ENCODE results near the gene NUDT3. TPM values are rescaled to one million over a fixed set of nuclear protein-coding genes. Genes with fewer than 3 reads are reported as not detected.

The NUDT3 gene
- total and polyA plus RNA-seq, 9 of the 15 experiments (the other 6 are each of a cell fraction or from before 2014, with no cell fraction given) = 5.4 to 81.2 (median 56.4) TPM

GRCh38 chr6:34236443-34237315 is 155.8 kb downstream of the NUDT3 start, which contains the start of gene HMGA1 (continued):
- TF ChIP-seq ELK1 (CRISPR knock-in tag; IDR thresholded peaks at IDR 0.05) = no peak
- no peak for TF ChIP-seq TRIM24 (IDR thresholded peaks at IDR 0.05)
- peak; percentile 64; the same call in 1 of the 2 replicates for TF ChIP-seq RUNX1 (IDR thresholded peaks at IDR 0.05; ENCODE audit: low read depth)
- TF ChIP-seq ZBTB7A (IDR thresholded peaks at IDR 0.05; ENCODE audit: borderline replicate concordance, control insufficient read depth, low read depth, low read length) = peak; percentile 94; the same call in 1 of the 2 replicates
- TF ChIP-seq XRCC3 (IDR thresholded peaks at IDR 0.05) = no peak
- no peak for TF ChIP-seq ELF2 (CRISPR knock-in tag; IDR thresholded peaks at IDR 0.05)
- no peak for TF ChIP-seq ZNF583 (CRISPR knock-in tag; IDR thresholded peaks at IDR 0.05)
- TF ChIP-seq RBBP5 (IDR thresholded peaks at IDR 0.05; ENCODE audit: borderline replicate concordance, insufficient read depth, low read length, poor library complexity, severe bottlenecking) = peak; percentile 41
- TF ChIP-seq PHF20 (IDR thresholded peaks at IDR 0.05; ENCODE audit: partially characterized antibody) = peak; percentile 60
- no peak for TF ChIP-seq NCOA4 (IDR thresholded peaks at IDR 0.05; ENCODE audit: partially characterized antibody)
- TF ChIP-seq KDM2B (CRISPR knock-in tag; IDR thresholded peaks at IDR 0.05) = 0 out of 2 replicates have a peak, but pooled peaks have one; percentile 34
- TF ChIP-seq, protein P1, sequence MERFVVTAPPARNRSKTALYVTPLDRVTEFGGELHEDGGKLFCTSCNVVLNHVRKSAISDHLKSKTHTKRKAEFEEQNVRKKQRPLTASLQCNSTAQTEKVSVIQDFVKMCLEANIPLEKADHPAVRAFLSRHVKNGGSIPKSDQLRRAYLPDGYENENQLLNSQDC (CRISPR knock-in tag; IDR thresholded peaks at IDR 0.05) = peak; percentile 95
- TF ChIP-seq NBN (IDR thresholded peaks at IDR 0.05; ENCODE audit: low read depth) = no peak
- TF ChIP-seq L3MBTL2 (IDR thresholded peaks at IDR 0.05) = peak; percentile 21
- TF ChIP-seq ZNF175 (CRISPR knock-in tag; IDR thresholded peaks at IDR 0.05; ENCODE audit: low read depth) = no peak
- no peak; the same call in 1 of the 2 replicates for TF ChIP-seq NR1H2 (CRISPR knock-in tag; IDR thresholded peaks at IDR 0.05)
- no peak for TF ChIP-seq ZNF584 (CRISPR knock-in tag; IDR thresholded peaks at IDR 0.05; ENCODE audit: low read depth)
- no peak for TF ChIP-seq SREBF2 (CRISPR knock-in tag; IDR thresholded peaks at IDR 0.05)
- 0 out of 2 replicates have a peak, but pooled peaks have one; percentile 45 for TF ChIP-seq E2F5 (CRISPR knock-in tag; IDR thresholded peaks at IDR 0.05)
- TF ChIP-seq ZNF395 (CRISPR knock-in tag; IDR thresholded peaks at IDR 0.05) = peak; percentile 44; the same call in 1 of the 2 replicates
- TF ChIP-seq POLR2H (tag; IDR thresholded peaks at IDR 0.05; ENCODE audit: low read depth) = peak; percentile 97
- no peak for TF ChIP-seq KLF6 (CRISPR knock-in tag; IDR thresholded peaks at IDR 0.05; ENCODE audit: borderline replicate concordance)
- peak; percentile 41; the same call in 1 of the 2 replicates for TF ChIP-seq CHCHD3 (CRISPR knock-in tag; IDR thresholded peaks at IDR 0.05)
- TF ChIP-seq KLF16 (IDR thresholded peaks at IDR 0.05) = no peak; the same call in 1 of the 2 replicates
- TF ChIP-seq MBD2 (IDR thresholded peaks at IDR 0.05; ENCODE audit: borderline replicate concordance, low read depth) = peak; percentile 90; the same call in 1 of the 2 replicates
- no peak; the same call in 1 of the 2 replicates for TF ChIP-seq NFRKB (IDR thresholded peaks at IDR 0.05; ENCODE audit: low read depth)
